Uterus (tissue), 2 donors: ENCODE measurements around the gene RASL10A.

Source experiments
- POLR2A ChIP-seq, 2 donors: fragments of 450-650 bp; IDR thresholded peaks; one replicate each; pipeline ENCODE4 v1.6.1; 2016; ENCODE audit warnings: antibody characterized with exemption in 2 of 2, mild to moderate bottlenecking in 1 of 2, moderate library complexity in 1 of 2
- TF ChIP-seq, protein P1 (sequence below), 4 experiments: fragments of 200-600 bp in 2 of 4; fragments of 450-650 bp in 2 of 4; sonication (generic) in 2 of 4; IDR thresholded peaks; one replicate each; pipeline ENCODE4 v1.5.1; 2016 to 2019; ENCODE audit warnings: antibody characterized with exemption in 4 of 4, mild to moderate bottlenecking in 2 of 4, moderate library complexity in 1 of 4

DNA sequence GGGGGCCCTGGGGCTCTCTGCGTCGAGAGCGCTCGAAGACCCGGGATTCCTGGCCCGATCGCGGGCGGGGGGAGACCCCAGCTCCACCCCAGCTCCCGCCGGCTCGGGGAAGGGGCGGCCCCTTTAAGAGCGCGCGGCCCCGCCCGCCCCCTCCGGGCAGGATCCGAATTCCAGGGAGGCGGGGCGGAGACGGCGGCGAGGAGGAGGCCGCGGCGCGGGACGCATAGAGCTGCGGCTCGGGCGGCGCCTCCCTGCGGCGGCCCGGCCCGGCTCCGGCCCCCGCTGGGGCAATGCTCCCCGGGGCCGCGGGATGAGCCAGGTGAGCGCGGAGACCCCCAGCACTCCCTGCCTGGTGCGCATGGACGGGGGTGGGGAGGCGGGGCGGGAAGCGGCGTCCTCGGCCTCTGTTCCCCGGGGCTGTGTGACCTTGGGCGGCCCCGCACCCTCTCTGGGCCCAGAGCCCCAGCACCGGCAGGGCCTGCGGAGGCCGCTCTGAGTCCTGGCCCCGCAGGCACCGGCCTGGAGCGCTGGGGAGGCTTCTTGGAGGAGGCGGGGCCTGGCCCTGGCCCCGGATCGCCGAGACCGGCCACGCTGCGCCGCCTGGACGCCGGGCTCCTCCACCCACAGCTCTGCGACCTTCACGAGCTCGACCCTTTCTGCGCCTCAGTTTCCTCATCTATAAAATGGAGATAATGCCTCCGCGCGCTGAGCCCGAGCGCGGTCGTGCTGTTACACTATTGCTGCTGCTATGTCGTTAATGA lies 8.5 kb downstream of the RASL10A start:
- TF ChIP-seq, protein P1, sequence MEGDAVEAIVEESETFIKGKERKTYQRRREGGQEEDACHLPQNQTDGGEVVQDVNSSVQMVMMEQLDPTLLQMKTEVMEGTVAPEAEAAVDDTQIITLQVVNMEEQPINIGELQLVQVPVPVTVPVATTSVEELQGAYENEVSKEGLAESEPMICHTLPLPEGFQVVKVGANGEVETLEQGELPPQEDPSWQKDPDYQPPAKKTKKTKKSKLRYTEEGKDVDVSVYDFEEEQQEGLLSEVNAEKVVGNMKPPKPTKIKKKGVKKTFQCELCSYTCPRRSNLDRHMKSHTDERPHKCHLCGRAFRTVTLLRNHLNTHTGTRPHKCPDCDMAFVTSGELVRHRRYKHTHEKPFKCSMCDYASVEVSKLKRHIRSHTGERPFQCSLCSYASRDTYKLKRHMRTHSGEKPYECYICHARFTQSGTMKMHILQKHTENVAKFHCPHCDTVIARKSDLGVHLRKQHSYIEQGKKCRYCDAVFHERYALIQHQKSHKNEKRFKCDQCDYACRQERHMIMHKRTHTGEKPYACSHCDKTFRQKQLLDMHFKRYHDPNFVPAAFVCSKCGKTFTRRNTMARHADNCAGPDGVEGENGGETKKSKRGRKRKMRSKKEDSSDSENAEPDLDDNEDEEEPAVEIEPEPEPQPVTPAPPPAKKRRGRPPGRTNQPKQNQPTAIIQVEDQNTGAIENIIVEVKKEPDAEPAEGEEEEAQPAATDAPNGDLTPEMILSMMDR (IDR thresholded peaks at IDR 0.05): peak in 3 of 4 experiments; percentile 27 to 40 (median 28)
- TF ChIP-seq POLR2A (IDR thresholded peaks at IDR 0.05): peak in 1 of 2 donors; percentile 65
